Neural cell (in vitro differentiated cells): ENCODE results near the gene RNF128.

Experiments
- CTCF ChIP-seq: fragments of 450-650 bp; IDR thresholded peaks from 2 replicates; pipeline ENCODE4 v1.5.1; 2014; ENCODE audit warnings: antibody characterized with exemption, mild to moderate bottlenecking, moderate library complexity; ENCODE audit not compliant: poor library complexity, severe bottlenecking
- POLR2AphosphoS5 ChIP-seq: IDR thresholded peaks from 2 replicates; pipeline ENCODE4 v1.6.1; 2012

- TF ChIP-seq POLR2AphosphoS5, result no peak
- no peak for TF ChIP-seq CTCF
These were observed 7.8 kb upstream of the RNF128 start for GRCh38 chrX:106718709-106719108.
